GM21737 (cell line): Measurements from ENCODE around the gene ATP5MG.
A peak's percentile ranks its signal among the peaks of the same experiment; 100 is the strongest.
"Not testable (repeated sequence)": the region's sequence is repeated elsewhere in the genome, so short reads cannot be mapped to it uniquely, and the experiment has no call there.

Experiments used
- ATAC-seq: cut with Tn5 transposase; IDR thresholded peaks from one replicate; pipeline ENCODE4 v1.9.1; 2021; ENCODE audit warnings: mild to moderate bottlenecking, moderate library complexity; ENCODE audit not compliant: unreplicated experiment

Gene ATP5MG

GRCh38 chr11:118401151-118401879 is at the start of gene ATP5MG:
ATP5MG (plus strand) TSS chr11:118401606; CDS start chr11:118401666, 60 bp downstream.
- ATAC-seq, result peak; percentile 52

- ATAC-seq, result no peak
Measured at GRCh38 chr11:118353084-118353710, 48.2 kb upstream of the ATP5MG start.

- ATAC-seq, result no peak
Measured at GRCh38 chr11:118358071-118358470, 43.3 kb upstream of the ATP5MG start.

- peak; percentile 93 for ATAC-seq
Measured at GRCh38 chr11:118359295-118359958, 42.0 kb upstream of the ATP5MG start, which contains the start of gene UBE4A. UBE4A (plus strand) TSS chr11:118359600; CDS start chr11:118365081, 5,481 bp downstream.

GRCh38 chr11:118364956-118365615 is 36.3 kb upstream of the ATP5MG start:
- no peak for ATAC-seq

- no peak for ATAC-seq
Measured at GRCh38 chr11:118366287-118366686, 35.1 kb upstream of the ATP5MG start.

GRCh38 chr11:118370774-118371173 is 30.6 kb upstream of the ATP5MG start:
- no peak for ATAC-seq

- no peak for ATAC-seq
Measured at GRCh38 chr11:118373263-118373662, 28.1 kb upstream of the ATP5MG start.

- no peak for ATAC-seq
Measured at GRCh38 chr11:118373871-118374270, 27.5 kb upstream of the ATP5MG start.

GRCh38 chr11:118374729-118375128 is 26.7 kb upstream of the ATP5MG start:
- ATAC-seq, result no peak

- ATAC-seq, result no peak
Measured at GRCh38 chr11:118375978-118376377, 25.4 kb upstream of the ATP5MG start.

- no peak for ATAC-seq
Measured at GRCh38 chr11:118379497-118379896, 21.9 kb upstream of the ATP5MG start.

- no peak for ATAC-seq
Measured at GRCh38 chr11:118380571-118380970, 20.8 kb upstream of the ATP5MG start.

GRCh38 chr11:118382954-118383353 is 18.5 kb upstream of the ATP5MG start:
- ATAC-seq, result no peak

- ATAC-seq, result no peak
Measured at GRCh38 chr11:118383657-118384056, 17.7 kb upstream of the ATP5MG start.

GRCh38 chr11:118396097-118396501 is 5.3 kb upstream of the ATP5MG start:
- no peak for ATAC-seq

- no peak for ATAC-seq
Measured at GRCh38 chr11:118397448-118397847, 4.0 kb upstream of the ATP5MG start.

- ATAC-seq, result peak; percentile 38
Measured at GRCh38 chr11:118398791-118399559, 2.4 kb upstream of the ATP5MG start.

GRCh38 chr11:118401880-118402590 is 629 bp downstream of the ATP5MG start:
- no peak for ATAC-seq

GRCh38 chr11:118402594-118402993 is 1.2 kb downstream of the ATP5MG start:
- not testable (repeated sequence) for ATAC-seq
